Fibroblast of the aortic adventitia (primary cell): ENCODE results near the gene CRIP1. TPM values are rescaled to one million over a fixed set of nuclear protein-coding genes. Genes with fewer than 3 reads are reported as not detected.

Experiments
- DNase-seq: peaks from one replicate; pipeline ENCODE4 v3.0.0-alpha.2; 2010; ENCODE audit warnings: low read depth
- H3K4me3 ChIP-seq: 2 replicates; pipeline ENCODE4 v1.5.1; 2011; ENCODE audit warnings: low read depth, mild to moderate bottlenecking, control low read depth, low read length, moderate library complexity
- total RNA-seq: library from RNA; depleted of rRNA; stranded (reverse); fragments of >200 nt; gene quantifications from 2 replicates; pipeline ENCODE4 v1.2.3, GENCODE V29; 2012; ENCODE audit warnings: low replicate concordance
- TF ChIP-seq, protein P1 (sequence below): IDR thresholded peaks from 2 replicates; pipeline ENCODE4 v1.5.1; 2011; ENCODE audit warnings: mild to moderate bottlenecking, low read length, control low read depth, inconsistent platforms; ENCODE audit not compliant: insufficient read depth

CRIP1 gene
- total RNA-seq, 1 donor = 9.4 TPM

DNA sequence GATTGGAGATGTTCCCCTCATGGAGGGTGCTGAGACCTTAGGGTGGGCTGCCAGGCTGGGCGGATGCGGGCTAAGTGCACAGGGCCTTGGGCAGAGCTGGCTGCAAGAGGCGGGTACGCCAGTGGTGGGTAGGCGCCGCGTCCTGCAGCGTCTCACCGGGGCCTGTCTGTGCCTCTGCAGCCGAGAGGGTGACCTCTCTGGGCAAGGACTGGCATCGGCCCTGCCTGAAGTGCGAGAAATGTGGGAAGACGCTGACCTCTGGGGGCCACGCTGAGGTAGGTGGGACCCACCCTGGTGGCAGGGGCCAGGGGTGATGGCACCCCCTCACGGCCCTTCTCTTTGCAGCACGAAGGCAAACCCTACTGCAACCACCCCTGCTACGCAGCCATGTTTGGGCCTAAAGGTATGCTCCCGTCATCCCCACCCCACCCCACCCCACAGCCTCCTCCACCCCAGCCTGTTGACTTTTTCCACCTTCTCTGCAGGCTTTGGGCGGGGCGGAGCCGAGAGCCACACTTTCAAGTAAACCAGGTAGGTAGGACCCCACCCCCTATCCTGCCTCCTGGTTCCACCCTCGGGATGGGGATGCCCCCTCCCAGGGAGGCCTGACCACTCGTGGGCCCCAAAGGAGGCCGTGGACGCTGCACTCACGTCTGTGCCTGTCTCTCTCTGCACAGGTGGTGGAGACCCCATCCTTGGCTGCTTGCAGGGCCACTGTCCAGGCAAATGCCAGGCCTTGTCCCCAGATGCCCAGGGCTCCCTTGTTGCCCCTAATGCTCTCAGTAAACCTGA, 1.5 kb downstream of the CRIP1 start:
- TF ChIP-seq, protein P1, sequence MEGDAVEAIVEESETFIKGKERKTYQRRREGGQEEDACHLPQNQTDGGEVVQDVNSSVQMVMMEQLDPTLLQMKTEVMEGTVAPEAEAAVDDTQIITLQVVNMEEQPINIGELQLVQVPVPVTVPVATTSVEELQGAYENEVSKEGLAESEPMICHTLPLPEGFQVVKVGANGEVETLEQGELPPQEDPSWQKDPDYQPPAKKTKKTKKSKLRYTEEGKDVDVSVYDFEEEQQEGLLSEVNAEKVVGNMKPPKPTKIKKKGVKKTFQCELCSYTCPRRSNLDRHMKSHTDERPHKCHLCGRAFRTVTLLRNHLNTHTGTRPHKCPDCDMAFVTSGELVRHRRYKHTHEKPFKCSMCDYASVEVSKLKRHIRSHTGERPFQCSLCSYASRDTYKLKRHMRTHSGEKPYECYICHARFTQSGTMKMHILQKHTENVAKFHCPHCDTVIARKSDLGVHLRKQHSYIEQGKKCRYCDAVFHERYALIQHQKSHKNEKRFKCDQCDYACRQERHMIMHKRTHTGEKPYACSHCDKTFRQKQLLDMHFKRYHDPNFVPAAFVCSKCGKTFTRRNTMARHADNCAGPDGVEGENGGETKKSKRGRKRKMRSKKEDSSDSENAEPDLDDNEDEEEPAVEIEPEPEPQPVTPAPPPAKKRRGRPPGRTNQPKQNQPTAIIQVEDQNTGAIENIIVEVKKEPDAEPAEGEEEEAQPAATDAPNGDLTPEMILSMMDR = no peak
- H3K4me3 ChIP-seq = no peak overlapping the region
- no peak for DNase-seq

DNA sequence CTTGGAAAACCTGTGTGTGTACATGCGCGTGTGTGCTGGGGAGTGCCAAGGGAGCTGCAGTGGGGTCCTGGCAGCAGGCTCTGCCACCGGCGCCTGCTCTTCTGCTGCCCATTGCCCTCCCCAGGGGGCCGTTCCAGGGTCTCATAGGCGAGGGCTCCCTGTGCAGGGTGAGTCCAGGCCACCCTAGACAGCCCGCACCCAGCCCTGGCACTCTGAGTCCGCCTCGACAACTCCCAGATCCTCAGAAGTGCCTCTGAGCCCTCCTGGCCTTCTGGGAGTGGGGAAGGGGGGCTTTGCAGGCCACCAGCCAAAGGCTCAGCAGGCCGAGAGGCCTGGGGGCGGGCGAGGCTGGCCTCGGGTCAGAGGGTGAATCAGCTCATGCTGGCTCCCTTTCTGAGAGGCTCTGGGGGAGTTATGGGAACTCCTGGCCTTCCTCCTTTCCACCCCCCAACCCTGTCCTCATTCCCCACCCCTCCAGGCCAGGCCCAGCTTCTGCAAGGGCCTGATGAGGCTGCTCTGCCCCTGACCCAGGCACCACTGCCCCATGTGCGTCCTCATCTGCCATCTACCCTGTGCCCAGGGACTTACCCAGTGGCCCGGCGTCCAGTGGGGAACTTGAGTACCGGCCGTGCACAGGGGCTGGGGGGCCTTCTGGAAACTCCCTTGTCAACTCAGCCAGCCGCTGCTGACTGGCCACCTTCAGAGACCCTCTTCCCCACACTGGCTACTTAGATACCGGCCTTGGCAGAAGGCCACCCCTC, 2.3 kb downstream of the CRIP1 start:
- TF ChIP-seq, protein P1 = no peak
- H3K4me3 ChIP-seq = no peak overlapping the region

DNA sequence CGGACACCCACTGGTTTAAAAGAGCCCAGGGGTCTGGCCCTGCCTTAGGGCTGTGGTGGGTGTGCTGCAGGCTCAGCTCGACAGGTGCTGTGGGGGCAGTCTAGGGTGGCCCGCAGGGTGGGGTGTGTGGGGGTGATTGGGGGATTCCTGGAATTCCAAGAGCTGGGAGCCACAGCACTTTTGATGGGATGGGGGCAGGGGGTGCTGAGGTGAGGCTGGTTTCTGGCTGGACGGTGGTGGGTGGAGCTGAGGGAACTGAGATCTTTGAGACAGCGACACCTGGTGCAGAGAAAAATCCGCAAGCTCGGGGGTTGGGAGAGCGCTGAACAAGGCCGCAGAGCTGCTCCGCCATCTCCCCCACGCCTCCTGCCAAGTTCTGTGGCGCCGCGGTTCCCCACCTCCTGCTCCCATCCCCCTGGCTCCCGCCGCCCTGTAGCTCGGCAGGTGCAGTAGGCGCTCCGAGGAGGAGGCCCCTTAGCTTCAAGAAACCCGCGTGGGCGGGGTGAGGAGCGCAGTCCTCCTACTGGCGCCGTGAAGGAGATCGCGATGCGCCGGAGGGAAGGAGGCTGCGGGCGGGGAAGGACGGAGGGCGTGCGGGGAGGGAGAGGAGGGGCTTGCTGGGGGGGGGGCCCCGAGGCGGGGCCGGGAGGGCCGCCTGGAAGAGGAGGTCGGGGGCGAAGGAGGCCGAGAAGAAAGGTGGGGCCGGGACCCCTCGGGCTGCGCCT, 3.0 kb downstream of the CRIP1 start:
- TF ChIP-seq, protein P1 = peak; percentile 68
- peak; percentile 78 for DNase-seq
- peak overlapping the region; percentile 72 for H3K4me3 ChIP-seq

More for the DNA sequence above, 2.3 kb downstream of the CRIP1 start:
- DNase-seq = no peak

DNA sequence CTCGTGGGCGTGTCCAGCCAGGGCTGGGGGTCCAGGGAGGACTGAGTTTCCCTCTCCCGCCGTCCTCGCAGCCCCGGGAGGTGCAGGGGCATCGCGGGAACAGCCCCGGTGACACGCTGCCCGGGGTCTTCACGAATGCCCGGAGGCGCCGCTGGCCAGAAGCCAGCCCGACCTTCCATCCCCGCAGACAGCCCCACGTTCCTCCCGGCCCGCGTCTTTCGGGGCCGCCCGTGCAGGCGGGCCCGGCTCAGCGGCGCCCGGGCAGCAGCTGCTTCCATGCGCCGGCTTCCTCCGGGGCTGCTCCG, 3.5 kb downstream of the CRIP1 start:
- H3K4me3 ChIP-seq = peak overlapping the region; percentile 72
- DNase-seq = no peak
- TF ChIP-seq, protein P1 = no peak

DNA sequence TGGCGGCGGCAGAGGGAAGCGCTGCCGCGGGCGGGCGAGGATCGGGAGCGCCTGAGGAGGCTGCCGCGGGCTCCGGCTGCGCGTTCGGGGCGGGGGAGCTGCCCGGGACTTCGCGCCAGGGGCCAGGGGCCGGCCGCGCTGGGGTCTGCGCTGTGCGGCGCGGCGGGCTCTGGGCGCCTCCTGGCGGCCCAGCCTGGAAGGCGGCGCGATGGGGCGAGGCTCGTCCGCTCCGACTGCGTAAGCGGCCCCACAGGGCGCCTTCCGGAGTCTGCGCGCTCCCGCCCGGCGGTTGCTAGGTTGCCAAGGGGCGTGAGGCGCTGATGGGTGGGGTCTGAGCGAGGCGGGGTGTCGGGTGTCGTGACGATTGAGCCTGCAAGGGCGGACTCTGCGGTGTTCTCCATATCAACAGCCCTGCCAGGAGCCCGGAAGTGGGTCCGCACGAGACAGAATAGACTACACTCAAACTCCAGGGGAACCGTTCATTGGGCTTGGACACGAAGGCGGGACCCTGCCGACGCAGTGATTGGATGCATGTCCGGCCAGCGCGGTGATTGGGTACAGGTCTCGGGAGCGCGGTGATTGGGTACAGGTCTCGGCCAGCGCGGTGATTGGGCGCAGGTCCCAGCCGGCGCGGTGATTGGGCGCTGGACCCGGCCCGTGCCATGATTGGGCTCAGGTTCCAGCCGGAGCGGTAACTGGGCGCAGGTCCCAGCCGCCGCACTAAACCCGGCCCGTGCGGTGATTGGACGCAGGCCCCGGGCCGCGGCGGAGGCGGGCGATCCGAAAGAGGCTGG, 4.1 kb downstream of the CRIP1 start, which contains the start of gene TEDC1:
Gene TEDC1 (plus strand): TSS at position 675 of the 794 bp plus-strand sequence. CDS start 130 bp downstream, outside the sequence.
- peak; percentile 100 for DNase-seq
- peak within 1 kb of the TSS; percentile 73 for H3K4me3 ChIP-seq
- TF ChIP-seq, protein P1 = peak; percentile 63

DNA sequence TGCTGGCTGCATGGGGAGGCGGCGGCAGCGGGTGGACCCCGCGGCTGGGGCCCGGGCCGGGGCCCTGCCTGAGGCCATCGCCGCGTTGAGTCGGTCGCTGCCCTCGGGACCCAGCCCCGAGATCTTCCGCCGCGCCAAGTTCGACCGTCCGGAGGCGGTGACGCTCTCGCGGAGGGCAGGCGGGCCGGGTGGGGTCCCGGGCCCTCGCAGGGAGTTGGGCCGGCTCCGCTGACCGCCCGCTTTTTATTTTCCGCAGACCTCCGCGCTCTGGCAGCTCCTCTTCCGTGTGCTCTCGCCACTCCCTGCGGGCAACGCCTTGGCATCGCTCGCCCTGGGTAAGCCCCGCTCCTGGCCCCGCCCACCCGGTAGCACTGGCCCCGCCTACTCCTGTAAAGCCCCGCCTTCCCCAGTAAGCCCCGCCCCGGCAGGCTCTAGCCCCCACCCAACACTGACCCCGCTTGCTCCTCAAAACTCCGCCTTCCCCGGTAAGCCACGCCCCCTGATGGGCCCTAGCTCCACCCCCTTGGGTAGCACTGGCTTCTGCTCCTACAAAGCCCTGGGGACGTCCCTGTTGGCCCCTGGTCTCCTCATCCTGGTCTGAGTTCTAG, 4.8 kb downstream of the CRIP1 start:
- DNase-seq = peak; percentile 37
- TF ChIP-seq, protein P1 = no peak
- H3K4me3 ChIP-seq = peak overlapping the region; percentile 73
